GM19043 (cell line): ENCODE data around the gene KATNB1.

Experiments used
- ATAC-seq: cut with Tn5 transposase; IDR thresholded peaks from one replicate; pipeline ENCODE4 v1.9.1; 2021; ENCODE audit warnings: low read depth; ENCODE audit not compliant: unreplicated experiment

KATNB1 gene

GRCh38 chr16:57802341-57803133, 67.0 kb downstream of the KATNB1 start, which contains the start of gene KIFC3:
KIFC3 (minus strand) TSS chr16:57802491; CDS start chr16:57798243, 4,248 bp downstream.
- no peak for ATAC-seq

DNA sequence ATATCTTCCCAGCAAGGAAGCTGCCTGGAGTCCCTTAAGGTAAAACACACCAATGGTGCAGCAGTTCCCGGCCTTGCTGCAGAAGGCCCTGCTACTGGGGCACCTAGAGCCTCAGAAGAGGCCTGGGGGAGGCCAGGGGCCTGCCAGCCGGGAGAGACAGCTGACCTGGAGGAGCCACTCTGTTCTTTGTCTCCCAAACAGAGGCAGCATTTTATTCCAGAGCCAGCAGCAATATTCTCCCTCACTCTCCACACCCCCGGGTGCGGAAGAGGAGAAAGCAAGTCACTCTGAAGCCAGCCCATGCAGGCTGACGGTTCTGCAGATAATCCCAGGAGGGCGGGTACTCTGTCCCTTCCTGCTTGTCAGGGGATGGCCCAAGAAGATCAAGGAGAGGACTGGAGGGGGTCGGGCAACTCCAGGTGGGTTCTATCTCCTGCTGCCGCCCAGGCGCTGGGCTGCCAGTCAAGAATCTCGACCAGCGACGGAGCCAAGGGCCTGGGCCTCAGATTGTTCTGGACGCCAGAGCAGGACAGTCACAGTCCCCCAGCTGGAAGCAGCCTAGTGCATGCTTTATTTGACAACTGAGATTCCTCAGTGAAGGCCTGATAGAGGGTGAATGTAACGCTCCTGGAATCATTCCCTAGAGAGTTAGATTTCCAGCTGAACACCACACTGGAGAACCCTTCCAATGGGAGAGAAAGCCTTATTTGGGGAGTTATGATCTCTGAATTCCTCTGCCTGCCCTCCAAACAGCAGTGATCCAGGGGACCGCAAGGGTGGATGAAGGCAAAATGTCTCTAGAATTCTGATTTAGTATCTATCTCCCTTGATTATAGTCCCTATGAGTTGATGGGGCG, 67.8 kb downstream of the KATNB1 start:
- no peak for ATAC-seq

DNA sequence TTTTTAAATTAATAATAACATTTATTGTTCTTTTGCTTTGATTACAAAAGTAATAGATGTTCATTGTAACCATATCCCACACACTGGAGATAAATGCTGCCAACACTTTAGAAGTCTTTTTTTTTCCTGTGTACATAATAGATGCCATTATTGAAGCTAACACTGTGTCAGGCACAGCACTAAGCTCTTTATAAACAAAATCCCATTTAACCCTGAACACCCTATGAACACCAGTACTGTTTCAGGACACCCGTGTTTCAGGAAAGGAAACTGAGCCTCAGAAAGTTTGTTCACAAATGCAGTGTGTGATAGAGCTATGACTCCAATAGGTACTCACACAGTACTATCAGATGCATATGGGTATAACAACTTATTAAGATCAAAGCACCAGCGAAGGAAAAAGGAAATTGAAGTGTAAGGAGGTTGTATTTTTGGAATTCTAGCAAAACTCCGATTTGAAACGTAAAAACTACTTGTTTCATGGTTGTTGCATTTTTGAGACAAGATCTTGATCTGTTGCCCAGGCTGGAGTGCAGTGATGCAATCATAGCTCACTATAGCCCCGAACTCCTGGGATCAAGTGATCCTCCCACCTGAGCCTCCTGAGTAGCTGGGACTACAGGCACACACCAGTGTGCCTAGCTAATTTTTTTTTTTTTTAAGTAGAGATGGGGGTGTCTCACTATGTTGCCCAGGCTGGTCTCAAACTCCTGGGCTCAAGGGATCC, 68.7 kb downstream of the KATNB1 start:
- ATAC-seq = no peak

DNA sequence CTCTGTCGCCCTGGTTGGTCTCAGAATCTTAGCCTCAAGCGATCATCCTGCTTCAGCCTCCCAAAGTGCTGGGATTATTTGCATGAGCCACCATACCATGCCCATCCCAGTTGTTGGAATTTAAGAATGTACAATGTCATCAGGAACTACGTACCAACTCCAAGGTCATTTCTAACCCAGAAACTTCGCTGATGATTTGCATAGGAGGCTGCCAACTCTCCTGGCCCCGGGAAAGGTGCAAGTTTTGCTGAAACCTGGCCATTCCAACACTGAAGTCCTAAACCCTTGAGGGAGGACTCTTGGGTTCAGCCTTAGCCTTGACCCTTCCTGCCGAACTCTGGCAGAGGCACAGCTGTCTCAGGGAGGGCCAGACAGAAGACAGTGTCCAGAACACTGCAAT, 69.6 kb downstream of the KATNB1 start:
- ATAC-seq = no peak
